WTC11 (cell line): Measurements from ENCODE around the gene OSBPL9. TPM values are rescaled to one million over a fixed set of nuclear protein-coding genes. Genes with fewer than 3 reads are reported as not detected.

ENCODE experiments used
- ATAC-seq: fragments of 200-7000 bp; cut with Tn5 transposase; 2 replicates; pipeline ENCODE4 v1.10.0; 2021; ENCODE audit warnings: mild to moderate bottlenecking, moderate library complexity
- CTCF ChIA-PET: fragments of 300-600 bp; sonication (Branson Sonifier 250); formaldehyde crosslinking; loops from one replicate; lab custom pipeline; 2021; ENCODE audit warnings: antibody characterized with exemption; lab: Charles Lee
- POLR2A ChIA-PET: fragments of 350-600 bp; sonication (Branson Sonifier 250); formaldehyde crosslinking; loops from one replicate; lab custom pipeline; 2021; ENCODE audit warnings: antibody characterized with exemption; lab: Charles Lee
- DNase-seq: peaks from one replicate; pipeline ENCODE4 v3.0.0; 2021; ENCODE audit warnings: low spot score
- H3K27ac Mint-ChIP-seq: 2 replicates; pipeline ENCODE4 v1.8.0; 2021; ENCODE audit warnings: mixed read lengths
- H3K27me3 Mint-ChIP-seq: 2 replicates; pipeline ENCODE4 v1.8.0; 2021; ENCODE audit warnings: low read depth, mild to moderate bottlenecking, moderate library complexity, mixed read lengths
- H3K36me3 Mint-ChIP-seq: 2 replicates; pipeline ENCODE4 v1.8.0; 2021; ENCODE audit warnings: mixed read lengths
- H3K4me1 Mint-ChIP-seq: 2 replicates; pipeline ENCODE4 v1.8.0; 2022; ENCODE audit warnings: mixed read lengths
- H3K4me3 Mint-ChIP-seq: 2 replicates; pipeline ENCODE4 v1.8.0; 2021; ENCODE audit warnings: mild to moderate bottlenecking, moderate library complexity, mixed read lengths
- H3K9me3 Mint-ChIP-seq: 2 replicates; pipeline ENCODE4 v1.8.0; 2021; ENCODE audit warnings: mixed read lengths
- GABPB1 ChIP-seq: sonication (generic); formaldehyde crosslinking; IDR thresholded peaks from 2 replicates; pipeline ENCODE4 v1.8.1; 2023; ENCODE audit warnings: mild to moderate bottlenecking, missing genetic modification reagents
- KAT7 ChIP-seq: sonication (generic); formaldehyde crosslinking; IDR thresholded peaks from 2 replicates; pipeline ENCODE4 v1.8.1; 2023; ENCODE audit warnings: missing genetic modification reagents, mild to moderate bottlenecking, borderline replicate concordance
- OVOL2 ChIP-seq: fragments of 250-450 bp; sonication (Bioruptor Pico); IDR thresholded peaks from 2 replicates; pipeline ENCODE4 v1.9.0; 2021; ENCODE audit warnings: mild to moderate bottlenecking, borderline replicate concordance
- RORB ChIP-seq: fragments of 250-450 bp; sonication (Bioruptor Pico); IDR thresholded peaks from 2 replicates; pipeline ENCODE4 v1.9.0; 2021; ENCODE audit warnings: mild to moderate bottlenecking
- TEAD1 ChIP-seq: sonication (generic); formaldehyde crosslinking; IDR thresholded peaks from 2 replicates; pipeline ENCODE4 v1.8.0; 2022; ENCODE audit warnings: mild to moderate bottlenecking, missing genetic modification reagents
- TP53 ChIP-seq: sonication (generic); formaldehyde crosslinking; IDR thresholded peaks from 2 replicates; pipeline ENCODE4 v1.8.1; 2023; ENCODE audit warnings: mild to moderate bottlenecking, missing genetic modification reagents
- total RNA-seq: library from RNA; stranded (reverse); gene quantifications from 3 replicates; pipeline ENCODE4 v1.2.3, GENCODE V29; 2021
- TF ChIP-seq, protein P1 (sequence below): fragments of 250-450 bp; sonication (Bioruptor Pico); IDR thresholded peaks from 2 replicates; pipeline ENCODE4 v1.9.0; 2021; ENCODE audit warnings: mild to moderate bottlenecking
- TF ChIP-seq, protein P2 (sequence below): sonication (generic); formaldehyde crosslinking; IDR thresholded peaks from 2 replicates; pipeline ENCODE4 v1.8.1; 2022; ENCODE audit warnings: low read depth, missing genetic modification reagents, borderline replicate concordance
- TF ChIP-seq, protein P3 (sequence below): fragments of 200-600 bp; IDR thresholded peaks from 2 replicates; pipeline ENCODE4 v1.8.0; 2022; ENCODE audit warnings: antibody characterized with exemption
- TF ChIP-seq, protein P4 (sequence below): sonication (generic); formaldehyde crosslinking; IDR thresholded peaks from 2 replicates; pipeline ENCODE4 v1.8.0; 2023; ENCODE audit warnings: missing genetic modification reagents
- TF ChIP-seq, protein P5 (sequence below): fragments of 250-450 bp; sonication (Bioruptor Pico); IDR thresholded peaks from 2 replicates; pipeline ENCODE4 v2.1.2; 2022; ENCODE audit warnings: mild to moderate bottlenecking, moderate library complexity
- TF ChIP-seq, protein P6 (sequence below): sonication (generic); formaldehyde crosslinking; IDR thresholded peaks from 2 replicates; pipeline ENCODE4 v1.8.1; 2022; ENCODE audit warnings: mild to moderate bottlenecking, missing genetic modification reagents, moderate library complexity, borderline replicate concordance

The OSBPL9 gene
- total RNA-seq, 1 experiment from 2014 or later: 55.6 TPM

DNA sequence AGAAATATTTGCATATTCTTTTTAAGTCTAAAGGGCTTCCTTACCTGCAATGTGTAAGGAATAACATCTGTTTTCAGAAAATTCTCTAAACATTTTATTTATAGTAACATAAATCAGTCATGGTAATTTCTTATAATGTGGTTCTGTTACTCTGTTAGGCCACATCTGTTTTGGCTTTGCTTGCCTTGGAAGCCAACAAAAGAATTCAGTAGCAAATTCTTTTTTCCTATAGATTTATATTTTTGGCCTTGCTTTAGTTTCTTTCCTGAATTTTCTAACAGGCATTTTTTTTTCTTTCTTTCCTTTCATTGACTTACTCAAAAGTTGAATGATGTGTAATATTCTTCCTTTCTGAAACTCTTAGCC, 72.2 kb downstream of the OSBPL9 start (continued):
- TF ChIP-seq, protein P1, sequence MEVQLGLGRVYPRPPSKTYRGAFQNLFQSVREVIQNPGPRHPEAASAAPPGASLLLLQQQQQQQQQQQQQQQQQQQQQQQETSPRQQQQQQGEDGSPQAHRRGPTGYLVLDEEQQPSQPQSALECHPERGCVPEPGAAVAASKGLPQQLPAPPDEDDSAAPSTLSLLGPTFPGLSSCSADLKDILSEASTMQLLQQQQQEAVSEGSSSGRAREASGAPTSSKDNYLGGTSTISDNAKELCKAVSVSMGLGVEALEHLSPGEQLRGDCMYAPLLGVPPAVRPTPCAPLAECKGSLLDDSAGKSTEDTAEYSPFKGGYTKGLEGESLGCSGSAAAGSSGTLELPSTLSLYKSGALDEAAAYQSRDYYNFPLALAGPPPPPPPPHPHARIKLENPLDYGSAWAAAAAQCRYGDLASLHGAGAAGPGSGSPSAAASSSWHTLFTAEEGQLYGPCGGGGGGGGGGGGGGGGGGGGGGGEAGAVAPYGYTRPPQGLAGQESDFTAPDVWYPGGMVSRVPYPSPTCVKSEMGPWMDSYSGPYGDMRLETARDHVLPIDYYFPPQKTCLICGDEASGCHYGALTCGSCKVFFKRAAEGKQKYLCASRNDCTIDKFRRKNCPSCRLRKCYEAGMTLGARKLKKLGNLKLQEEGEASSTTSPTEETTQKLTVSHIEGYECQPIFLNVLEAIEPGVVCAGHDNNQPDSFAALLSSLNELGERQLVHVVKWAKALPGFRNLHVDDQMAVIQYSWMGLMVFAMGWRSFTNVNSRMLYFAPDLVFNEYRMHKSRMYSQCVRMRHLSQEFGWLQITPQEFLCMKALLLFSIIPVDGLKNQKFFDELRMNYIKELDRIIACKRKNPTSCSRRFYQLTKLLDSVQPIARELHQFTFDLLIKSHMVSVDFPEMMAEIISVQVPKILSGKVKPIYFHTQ: no peak
- TF ChIP-seq KAT7 (CRISPR knock-in tag) (no peak), OVOL2 (no peak)
- TF ChIP-seq, protein P2, sequence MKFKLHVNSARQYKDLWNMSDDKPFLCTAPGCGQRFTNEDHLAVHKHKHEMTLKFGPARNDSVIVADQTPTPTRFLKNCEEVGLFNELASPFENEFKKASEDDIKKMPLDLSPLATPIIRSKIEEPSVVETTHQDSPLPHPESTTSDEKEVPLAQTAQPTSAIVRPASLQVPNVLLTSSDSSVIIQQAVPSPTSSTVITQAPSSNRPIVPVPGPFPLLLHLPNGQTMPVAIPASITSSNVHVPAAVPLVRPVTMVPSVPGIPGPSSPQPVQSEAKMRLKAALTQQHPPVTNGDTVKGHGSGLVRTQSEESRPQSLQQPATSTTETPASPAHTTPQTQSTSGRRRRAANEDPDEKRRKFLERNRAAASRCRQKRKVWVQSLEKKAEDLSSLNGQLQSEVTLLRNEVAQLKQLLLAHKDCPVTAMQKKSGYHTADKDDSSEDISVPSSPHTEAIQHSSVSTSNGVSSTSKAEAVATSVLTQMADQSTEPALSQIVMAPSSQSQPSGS (CRISPR knock-in tag): no peak
- TF ChIP-seq, protein P3, sequence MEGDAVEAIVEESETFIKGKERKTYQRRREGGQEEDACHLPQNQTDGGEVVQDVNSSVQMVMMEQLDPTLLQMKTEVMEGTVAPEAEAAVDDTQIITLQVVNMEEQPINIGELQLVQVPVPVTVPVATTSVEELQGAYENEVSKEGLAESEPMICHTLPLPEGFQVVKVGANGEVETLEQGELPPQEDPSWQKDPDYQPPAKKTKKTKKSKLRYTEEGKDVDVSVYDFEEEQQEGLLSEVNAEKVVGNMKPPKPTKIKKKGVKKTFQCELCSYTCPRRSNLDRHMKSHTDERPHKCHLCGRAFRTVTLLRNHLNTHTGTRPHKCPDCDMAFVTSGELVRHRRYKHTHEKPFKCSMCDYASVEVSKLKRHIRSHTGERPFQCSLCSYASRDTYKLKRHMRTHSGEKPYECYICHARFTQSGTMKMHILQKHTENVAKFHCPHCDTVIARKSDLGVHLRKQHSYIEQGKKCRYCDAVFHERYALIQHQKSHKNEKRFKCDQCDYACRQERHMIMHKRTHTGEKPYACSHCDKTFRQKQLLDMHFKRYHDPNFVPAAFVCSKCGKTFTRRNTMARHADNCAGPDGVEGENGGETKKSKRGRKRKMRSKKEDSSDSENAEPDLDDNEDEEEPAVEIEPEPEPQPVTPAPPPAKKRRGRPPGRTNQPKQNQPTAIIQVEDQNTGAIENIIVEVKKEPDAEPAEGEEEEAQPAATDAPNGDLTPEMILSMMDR: no peak

DNA sequence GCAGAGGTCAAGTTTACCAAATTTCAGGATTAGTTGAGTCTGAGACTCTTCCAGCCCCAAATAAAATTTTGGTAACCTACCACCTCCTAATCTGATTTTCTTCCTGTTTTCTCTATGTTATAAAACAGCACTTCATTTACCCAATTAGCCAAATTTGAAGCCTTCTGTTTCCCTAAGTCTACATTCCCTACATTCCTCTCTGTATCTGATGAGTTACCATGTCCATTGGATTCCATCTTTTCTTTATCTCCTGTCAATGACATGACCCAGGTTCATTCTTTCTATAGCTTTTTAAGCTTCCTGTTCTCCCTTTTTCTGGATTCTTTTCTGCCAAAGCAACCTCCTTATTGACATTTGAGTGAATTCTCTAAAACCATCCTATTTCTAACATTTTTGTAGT, 72.8 kb downstream of the OSBPL9 start:
- no peak for ATAC-seq
- no peaks in the 10 kb centered on the region for H3K27me3 Mint-ChIP-seq
- H3K4me1 Mint-ChIP-seq: peaks cover 11% of the 10 kb centered on the region
- TF ChIP-seq, protein P4, sequence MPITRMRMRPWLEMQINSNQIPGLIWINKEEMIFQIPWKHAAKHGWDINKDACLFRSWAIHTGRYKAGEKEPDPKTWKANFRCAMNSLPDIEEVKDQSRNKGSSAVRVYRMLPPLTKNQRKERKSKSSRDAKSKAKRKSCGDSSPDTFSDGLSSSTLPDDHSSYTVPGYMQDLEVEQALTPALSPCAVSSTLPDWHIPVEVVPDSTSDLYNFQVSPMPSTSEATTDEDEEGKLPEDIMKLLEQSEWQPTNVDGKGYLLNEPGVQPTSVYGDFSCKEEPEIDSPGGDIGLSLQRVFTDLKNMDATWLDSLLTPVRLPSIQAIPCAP: no peak
- TF ChIP-seq, protein P5, sequence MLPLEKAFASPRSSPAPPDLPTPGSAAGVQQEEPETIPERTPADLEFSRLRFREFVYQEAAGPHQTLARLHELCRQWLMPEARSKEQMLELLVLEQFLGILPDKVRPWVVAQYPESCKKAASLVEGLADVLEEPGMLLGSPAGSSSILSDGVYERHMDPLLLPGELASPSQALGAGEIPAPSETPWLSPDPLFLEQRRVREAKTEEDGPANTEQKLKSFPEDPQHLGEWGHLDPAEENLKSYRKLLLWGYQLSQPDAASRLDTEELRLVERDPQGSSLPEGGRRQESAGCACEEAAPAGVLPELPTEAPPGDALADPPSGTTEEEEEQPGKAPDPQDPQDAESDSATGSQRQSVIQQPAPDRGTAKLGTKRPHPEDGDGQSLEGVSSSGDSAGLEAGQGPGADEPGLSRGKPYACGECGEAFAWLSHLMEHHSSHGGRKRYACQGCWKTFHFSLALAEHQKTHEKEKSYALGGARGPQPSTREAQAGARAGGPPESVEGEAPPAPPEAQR (CRISPR knock-in tag): no peak
- TF ChIP-seq RORB (CRISPR knock-in tag): no peak
- TF ChIP-seq TP53 (CRISPR knock-in tag): no peak
- no peak for DNase-seq
- no peaks in the 10 kb centered on the region for H3K9me3 Mint-ChIP-seq
- ChIA-PET POLR2A (interaction anchor here (0.6 kb wide), 1 partner anchor 62 kb away, joined by 3 read pairs; no protein-coding TSS in a partner anchor), CTCF (no interaction called here)
- no peaks in the 10 kb centered on the region for H3K36me3 Mint-ChIP-seq
- H3K4me3 Mint-ChIP-seq: no peak overlapping the region
- peak overlapping the region; percentile 81; the same call in 1 of the 2 replicates for H3K27ac Mint-ChIP-seq

DNA sequence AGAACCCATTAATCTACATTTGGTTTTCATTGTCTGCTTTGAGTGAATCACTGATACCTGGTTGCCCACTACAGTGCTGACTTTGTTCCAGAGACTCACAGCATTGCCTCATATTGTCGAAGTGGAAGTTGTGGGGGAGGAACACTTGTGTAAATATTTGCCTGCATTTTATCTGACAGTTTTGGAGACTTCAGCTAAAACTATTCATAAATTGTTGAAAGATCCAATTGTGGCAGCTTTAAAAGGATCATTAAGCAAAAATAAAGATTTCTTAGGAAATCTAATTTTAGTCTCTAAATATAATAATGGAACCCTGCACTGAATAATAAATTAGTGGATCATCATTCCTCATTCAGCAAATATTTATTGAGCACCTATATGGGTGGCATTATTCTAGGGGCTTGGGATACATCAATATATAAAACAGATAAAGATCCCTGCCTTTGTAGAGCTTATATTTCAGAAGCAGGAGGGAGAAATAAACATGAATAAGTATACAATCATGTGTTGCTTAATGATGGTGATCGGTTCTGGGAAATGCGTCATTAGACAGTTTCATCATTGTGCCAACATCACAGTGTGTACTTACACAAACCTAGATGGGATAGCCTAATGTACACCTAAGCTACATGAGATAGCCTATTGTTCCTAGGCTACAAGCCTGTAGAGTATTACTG, 73.5 kb downstream of the OSBPL9 start:
- no peak overlapping the region for H3K4me3 Mint-ChIP-seq
- no peak overlapping the region for H3K27ac Mint-ChIP-seq
- ChIA-PET POLR2A (no interaction called here), CTCF (interaction anchor here (1.5 kb wide), 1 partner anchor 17 kb away, joined by 3 read pairs; no protein-coding TSS in a partner anchor)
- peaks cover 11% of the 10 kb centered on the region for H3K4me1 Mint-ChIP-seq
- H3K36me3 Mint-ChIP-seq: no peaks in the 10 kb centered on the region
- DNase-seq (no peak), ATAC-seq (no peak)
- TF ChIP-seq KAT7 (CRISPR knock-in tag) (no peak), GABPB1 (CRISPR knock-in tag) (peak; percentile 94), TEAD1 (no peak)
- TF ChIP-seq, protein P6, sequence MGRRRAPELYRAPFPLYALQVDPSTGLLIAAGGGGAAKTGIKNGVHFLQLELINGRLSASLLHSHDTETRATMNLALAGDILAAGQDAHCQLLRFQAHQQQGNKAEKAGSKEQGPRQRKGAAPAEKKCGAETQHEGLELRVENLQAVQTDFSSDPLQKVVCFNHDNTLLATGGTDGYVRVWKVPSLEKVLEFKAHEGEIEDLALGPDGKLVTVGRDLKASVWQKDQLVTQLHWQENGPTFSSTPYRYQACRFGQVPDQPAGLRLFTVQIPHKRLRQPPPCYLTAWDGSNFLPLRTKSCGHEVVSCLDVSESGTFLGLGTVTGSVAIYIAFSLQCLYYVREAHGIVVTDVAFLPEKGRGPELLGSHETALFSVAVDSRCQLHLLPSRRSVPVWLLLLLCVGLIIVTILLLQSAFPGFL (CRISPR knock-in tag): no peak
- H3K9me3 Mint-ChIP-seq: no peaks in the 10 kb centered on the region
- no peaks in the 10 kb centered on the region for H3K27me3 Mint-ChIP-seq
